HEK293T (cell line): ENCODE measurements around the gene ANKS6.

Source experiments
- ARNT ChIP-seq: fragments of 450-650 bp; IDR thresholded peaks from 2 replicates; pipeline ENCODE4 v1.6.1; 2017; ENCODE audit warnings: mild to moderate bottlenecking
- BHLHE40 ChIP-seq: fragments of 450-650 bp; IDR thresholded peaks from 2 replicates; pipeline ENCODE4 v1.6.1; 2016; ENCODE audit warnings: mild to moderate bottlenecking, moderate library complexity, borderline replicate concordance
- ELF4 ChIP-seq: fragments of 450-650 bp; IDR thresholded peaks from 2 replicates; pipeline ENCODE4 v1.6.1; 2017; ENCODE audit warnings: antibody characterized with exemption
- FOXA1 ChIP-seq: fragments of 450-650 bp; IDR thresholded peaks from 2 replicates; pipeline ENCODE4 v1.6.1; 2016; ENCODE audit warnings: mild to moderate bottlenecking
- FOXK2 ChIP-seq: fragments of 450-650 bp; IDR thresholded peaks from 2 replicates; pipeline ENCODE4 v1.6.1; 2016; ENCODE audit warnings: mild to moderate bottlenecking
- FOXM1 ChIP-seq: fragments of 450-650 bp; IDR thresholded peaks from 2 replicates; pipeline ENCODE4 v1.6.1; 2017; ENCODE audit warnings: mild to moderate bottlenecking, borderline replicate concordance
- L3MBTL2 ChIP-seq: fragments of 450-650 bp; conservative IDR thresholded peaks from 2 replicates; pipeline ENCODE4 v1.6.1; 2016; ENCODE audit warnings: mild to moderate bottlenecking
- LEF1 ChIP-seq: fragments of 450-650 bp; IDR thresholded peaks from 2 replicates; pipeline ENCODE4 v1.6.1; 2017; ENCODE audit warnings: mild to moderate bottlenecking, borderline replicate concordance
- NFRKB ChIP-seq: fragments of 450-650 bp; IDR thresholded peaks from 2 replicates; pipeline ENCODE4 v1.6.1; 2016; ENCODE audit warnings: mild to moderate bottlenecking, moderate library complexity
- SP1 ChIP-seq: fragments of 450-650 bp; IDR thresholded peaks from 2 replicates; pipeline ENCODE4 v1.6.1; 2017
- SUZ12 ChIP-seq: fragments of 450-650 bp; IDR thresholded peaks from 2 replicates; pipeline ENCODE4 v1.6.1; 2016; ENCODE audit warnings: mild to moderate bottlenecking
- TARDBP ChIP-seq: fragments of 450-650 bp; IDR thresholded peaks from 2 replicates; pipeline ENCODE4 v1.6.1; 2016
- ZNF384 ChIP-seq: fragments of 450-650 bp; IDR thresholded peaks from 2 replicates; pipeline ENCODE4 v1.6.1; 2016
- TF ChIP-seq, protein P1 (sequence below): fragments of 450-650 bp; IDR thresholded peaks from 2 replicates; pipeline ENCODE4 v1.6.1; 2016

GRCh38 chr9:98836206-98836605 is 39.9 kb upstream of the ANKS6 start:
- TF ChIP-seq FOXK2 (no peak), FOXA1 (no peak), ELF4 (no peak), TARDBP (no peak), LEF1 (no peak), ARNT (no peak), SP1 (no peak), NFRKB (no peak), FOXM1 (no peak), BHLHE40 (no peak), SUZ12 (no peak), L3MBTL2 (no peak), ZNF384 (no peak)
- TF ChIP-seq, protein P1, sequence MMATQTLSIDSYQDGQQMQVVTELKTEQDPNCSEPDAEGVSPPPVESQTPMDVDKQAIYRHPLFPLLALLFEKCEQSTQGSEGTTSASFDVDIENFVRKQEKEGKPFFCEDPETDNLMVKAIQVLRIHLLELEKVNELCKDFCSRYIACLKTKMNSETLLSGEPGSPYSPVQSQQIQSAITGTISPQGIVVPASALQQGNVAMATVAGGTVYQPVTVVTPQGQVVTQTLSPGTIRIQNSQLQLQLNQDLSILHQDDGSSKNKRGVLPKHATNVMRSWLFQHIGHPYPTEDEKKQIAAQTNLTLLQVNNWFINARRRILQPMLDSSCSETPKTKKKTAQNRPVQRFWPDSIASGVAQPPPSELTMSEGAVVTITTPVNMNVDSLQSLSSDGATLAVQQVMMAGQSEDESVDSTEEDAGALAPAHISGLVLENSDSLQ: no peak
